Retina (tissue), 1 donor: Measurements from ENCODE around the gene DIDO1.

Experiments used
- DNase-seq: peaks from one replicate; pipeline ENCODE4 v3.0.0-alpha.2; 2016

Gene DIDO1

GRCh38 chr20:62829231-62830230 lies 96.8 kb downstream of the DIDO1 start:
- no peak for DNase-seq

- no peak for DNase-seq
Observed at GRCh38 chr20:62828511-62829230, 97.6 kb downstream of the DIDO1 start.

GRCh38 chr20:62828051-62828450 lies 98.3 kb downstream of the DIDO1 start:
- no peak for DNase-seq
